HPDE6-E6E7 (cell line): ENCODE data around the gene MYOD1.

ENCODE experiments used
- DNase-seq: peaks from one replicate; pipeline ENCODE4 v3.0.0; 2011; ENCODE audit warnings: missing footprints; ENCODE audit errors: extremely low spot score

MYOD1 gene

DNA sequence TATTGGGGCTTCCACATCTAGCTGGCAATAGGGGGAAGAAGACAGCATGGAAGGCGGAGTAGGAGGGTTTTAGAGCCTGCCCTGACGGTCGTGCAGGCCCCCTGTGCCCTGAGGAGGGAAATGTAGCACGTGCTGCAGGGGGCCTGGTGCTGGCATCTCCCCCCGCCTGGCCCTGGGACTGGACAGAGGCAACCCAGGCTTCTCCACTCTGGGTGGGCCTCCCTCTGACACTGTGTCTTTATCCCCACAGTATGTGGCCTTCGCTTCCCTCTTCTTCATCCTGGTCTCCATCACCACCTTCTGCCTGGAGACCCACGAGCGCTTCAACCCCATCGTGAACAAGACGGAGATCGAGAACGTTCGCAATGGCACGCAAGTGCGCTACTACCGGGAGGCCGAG is 52.0 kb downstream of the MYOD1 start:
- no peak for DNase-seq
